Body of pancreas (tissue), 4 donors: ENCODE measurements around the gene CUL9.

ENCODE experiments used
- CTCF ChIP-seq, 7 experiments: fragments of 450-650 bp in 4 of 7; fragments of 200-600 bp in 3 of 7; sonication (generic) in 3 of 7; IDR thresholded peaks; one replicate each; pipeline ENCODE4 v1.5.1; 2016 to 2019; ENCODE audit warnings: antibody characterized with exemption in 7 of 7
- POLR2A ChIP-seq, 3 donors: fragments of 450-650 bp; IDR thresholded peaks; one replicate each; pipeline ENCODE4 v1.6.1; 2016; ENCODE audit warnings: antibody characterized with exemption in 3 of 3, mild to moderate bottlenecking in 2 of 3

- no peak for TF ChIP-seq CTCF (IDR thresholded peaks at IDR 0.05)
- TF ChIP-seq POLR2A (IDR thresholded peaks at IDR 0.05): no peak
Measured at GRCh38 chr6:43200541-43200940, 18.5 kb downstream of the CUL9 start.
